ENCODE data around the gene FNDC3B.
"Not testable (repeated sequence)": the region's sequence is repeated elsewhere in the genome, so short reads cannot be mapped to it uniquely, and the experiment has no call there.

The FNDC3B gene

GRCh38 chr3:172239218-172239790 lies 199.9 kb downstream of the FNDC3B start:
- no peaks in the 10 kb centered on the region for H3K9me3 ChIP-seq (ENCODE audit: control insufficient read depth, insufficient read depth, low read depth, low read length)
- ChIA-PET CTCF (interaction anchor here (0.7 to 1.2 kb wide), 2 partner anchors 19 to 197 kb away, joined by 3 read pairs; no protein-coding TSS in a partner anchor), POLR2A (no interaction called here)
- peaks cover 0 to 6% of the 10 kb centered on the region in 2 experiments; a peak in 1 of 3 replicates for H3K36me3 ChIP-seq (ENCODE audit: control insufficient read depth in 2 of 2, insufficient read depth in 1 of 2, low read length in 2 of 2)
- no peak for TF ChIP-seq ZNF830 (tag by site-specific recombination; IDR thresholded peaks at IDR 0.05; ENCODE audit: low read depth)
- no peak for TF ChIP-seq ZNF391 (tag by site-specific recombination; IDR thresholded peaks at IDR 0.05; ENCODE audit: borderline replicate concordance, low read depth)
- no peak for TF ChIP-seq BCL6B (tag by site-specific recombination; IDR thresholded peaks at IDR 0.05)
- no peak for TF ChIP-seq ZNF747 (tag by site-specific recombination; IDR thresholded peaks at IDR 0.05)
- no peak for TF ChIP-seq ZNF354C (tag by site-specific recombination; IDR thresholded peaks at IDR 0.05; ENCODE audit: borderline replicate concordance, low read depth)
- TF ChIP-seq ZNF449 (tag by site-specific recombination; IDR thresholded peaks at IDR 0.05) = no peak
- H3K4me1 ChIP-seq (ENCODE audit: control insufficient read depth, insufficient read depth, low read length) = no peaks in the 10 kb centered on the region
- H3K4me3 ChIP-seq (ENCODE audit: low read depth, low read length) = no peak overlapping the region
- no peak overlapping the region for H3K27ac ChIP-seq (ENCODE audit: extremely low read depth, low read depth, low read length)

GRCh38 chr3:172241405-172241804 lies 202.0 kb downstream of the FNDC3B start:
- POLR2A ChIA-PET = no interaction called here
- CTCF ChIA-PET = no interaction called here
- Histone ChIP-seq H3K9me3 (ENCODE audit: control insufficient read depth, insufficient read depth, low read depth, low read length) (no peaks in the 10 kb centered on the region), H3K4me1 (ENCODE audit: control insufficient read depth, insufficient read depth, low read length) (no peaks in the 10 kb centered on the region), H3K36me3 (ENCODE audit: control insufficient read depth in 2 of 2, insufficient read depth in 1 of 2, low read length in 2 of 2) (peaks cover 0 to 6% of the 10 kb centered on the region in 2 experiments; a peak in 1 of 3 replicates), H3K27ac (ENCODE audit: extremely low read depth, low read depth, low read length) (no peak overlapping the region), H3K4me3 (ENCODE audit: low read depth, low read length) (no peak overlapping the region)
- TF ChIP-seq ZNF23 (tag by site-specific recombination; IDR thresholded peaks at IDR 0.05; ENCODE audit: borderline replicate concordance) (no peak), ZNF561 (tag by site-specific recombination; IDR thresholded peaks at IDR 0.05; ENCODE audit: borderline replicate concordance) (no peak), SP2 (tag by site-specific recombination; IDR thresholded peaks at IDR 0.05) (no peak), GLI4 (tag by site-specific recombination; IDR thresholded peaks at IDR 0.05) (no peak), GLIS2 (tag by site-specific recombination; IDR thresholded peaks at IDR 0.05) (no peak), ZNF626 (tag by site-specific recombination; IDR thresholded peaks at IDR 0.05) (no peak)

GRCh38 chr3:172242471-172242870 lies 203.1 kb downstream of the FNDC3B start:
- POLR2A ChIA-PET; H3K4me3 ChIP-seq (ENCODE audit: low read depth, low read length); H3K9me3 ChIP-seq (ENCODE audit: control insufficient read depth, insufficient read depth, low read depth, low read length); H3K27ac ChIP-seq (ENCODE audit: extremely low read depth, low read depth, low read length); CTCF ChIA-PET; H3K4me1 ChIP-seq (ENCODE audit: control insufficient read depth, insufficient read depth, low read length); H3K36me3 ChIP-seq (ENCODE audit: control insufficient read depth in 2 of 2, insufficient read depth in 1 of 2, low read length in 2 of 2): not testable (repeated sequence)
- TF ChIP-seq SETDB1 (IDR thresholded peaks at IDR 0.05; ENCODE audit: insufficient read length, low read length) = peak; percentile 82
- TF ChIP-seq ZNF585B (tag by site-specific recombination; IDR thresholded peaks at IDR 0.05) = peak; percentile 93

GRCh38 chr3:172243376-172243775 lies 204.0 kb downstream of the FNDC3B start:
- H3K4me3 ChIP-seq (ENCODE audit: low read depth, low read length); CTCF ChIA-PET; POLR2A ChIA-PET; H3K27ac ChIP-seq (ENCODE audit: extremely low read depth, low read depth, low read length); H3K4me1 ChIP-seq (ENCODE audit: control insufficient read depth, insufficient read depth, low read length); H3K9me3 ChIP-seq (ENCODE audit: control insufficient read depth, insufficient read depth, low read depth, low read length): not testable (repeated sequence)
- H3K36me3 ChIP-seq (ENCODE audit: control insufficient read depth in 2 of 2, insufficient read depth in 1 of 2, low read length in 2 of 2) = peaks cover 0 to 12% of the 10 kb centered on the region in 2 experiments; a peak in 1 of 3 replicates
- TF ChIP-seq EGR2 (tag by site-specific recombination; IDR thresholded peaks at IDR 0.05; ENCODE audit: low read depth) = 0 out of 2 replicates have a peak, but pooled peaks have one; percentile 25
